ENCODE measurements around the gene NTMT1.
"Not testable (repeated sequence)": the region's sequence is repeated elsewhere in the genome, so short reads cannot be mapped to it uniquely, and the experiment has no call there.

Gene NTMT1

GRCh38 chr9:129626079-129626624 lies at the start of gene NTMT1:
NTMT1 (plus strand) TSS chr9:129626163; CDS start chr9:129632704, 6,541 bp downstream.
- no peak for DNase-seq

GRCh38 chr9:129576546-129577543 lies 49.1 kb upstream of the NTMT1 start:
- DNase-seq = no peak

- DNase-seq = no peak
Observed at GRCh38 chr9:129579294-129579693, 46.7 kb upstream of the NTMT1 start.

GRCh38 chr9:129580211-129580915 lies 45.6 kb upstream of the NTMT1 start:
- no peak for DNase-seq

DNA sequence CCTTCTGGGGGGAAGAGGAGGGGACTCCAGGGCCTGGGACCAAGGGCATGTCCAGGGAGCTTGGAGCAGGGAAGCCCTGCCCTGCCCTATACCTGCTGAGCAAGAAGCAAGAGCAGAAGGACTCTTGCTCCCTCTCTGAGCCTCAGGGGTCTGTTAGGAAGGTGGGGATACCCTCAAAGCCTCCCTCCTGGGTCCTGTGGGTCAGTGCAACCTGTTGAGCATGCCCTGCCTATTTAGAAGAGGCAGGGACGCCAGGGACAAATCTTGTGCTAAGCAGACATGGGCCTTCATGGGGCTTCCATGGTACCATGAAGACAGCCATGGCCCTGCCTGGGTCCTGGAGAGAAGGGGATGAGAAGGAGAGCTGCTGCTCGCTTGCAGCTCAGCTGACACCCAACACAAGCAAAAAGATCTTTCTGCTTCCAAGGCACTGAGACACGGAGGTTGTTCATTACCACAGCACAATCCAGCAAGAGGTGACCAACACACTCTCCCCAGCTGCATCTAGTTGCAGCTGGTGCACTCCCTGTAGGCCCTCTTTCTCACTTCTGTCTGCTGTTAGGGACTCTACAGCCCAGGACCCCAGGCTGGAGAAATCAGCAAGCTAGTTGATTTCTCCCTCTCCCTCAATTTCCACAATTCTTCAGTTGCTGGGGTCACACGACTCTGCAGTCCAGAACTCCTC lies 44.3 kb upstream of the NTMT1 start:
- DNase-seq = no peak

DNA sequence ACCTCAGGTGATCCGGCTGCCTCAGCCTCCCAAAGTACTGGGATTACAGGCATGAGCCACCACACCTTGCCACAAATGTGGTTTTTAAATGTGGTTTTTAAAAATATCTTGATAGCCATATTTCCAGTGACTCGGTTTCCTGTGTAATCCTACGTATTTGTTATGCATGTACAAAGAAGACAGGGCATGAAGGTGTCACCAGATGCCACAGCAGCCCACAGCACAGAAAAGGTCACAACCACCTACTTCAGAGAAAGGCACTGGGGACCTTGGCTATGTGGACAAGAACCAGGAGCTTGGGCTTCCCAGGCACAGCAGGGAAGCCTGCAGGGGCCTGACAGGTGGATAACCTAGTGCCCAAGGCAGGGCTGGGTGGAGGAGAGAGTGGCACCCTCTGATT lies 43.1 kb upstream of the NTMT1 start:
- DNase-seq = no peak

GRCh38 chr9:129583308-129584038 lies 42.5 kb upstream of the NTMT1 start:
- no peak for DNase-seq

DNA sequence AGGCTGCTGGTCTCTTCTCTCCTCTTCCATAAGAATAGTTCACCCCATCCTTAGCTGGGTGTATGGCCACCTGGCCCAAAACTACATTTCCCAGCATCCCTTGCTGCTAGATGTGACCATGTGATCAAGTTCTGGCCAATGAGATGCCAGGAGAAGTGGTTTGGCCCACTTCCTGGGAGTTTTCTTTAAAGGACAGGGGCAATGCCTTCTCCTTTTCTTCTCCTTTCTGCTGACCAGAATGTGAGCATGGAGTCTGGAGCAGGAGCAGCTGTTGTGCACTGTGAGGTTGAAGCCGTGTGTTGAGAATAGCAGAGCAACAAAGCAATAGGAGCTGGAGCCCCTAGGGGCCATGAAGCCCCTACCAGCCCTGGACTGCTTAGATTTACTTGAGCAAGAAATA lies 41.8 kb upstream of the NTMT1 start:
- no peak for DNase-seq

- DNase-seq = no peak
Observed at GRCh38 chr9:129585352-129585751, 40.6 kb upstream of the NTMT1 start.

GRCh38 chr9:129586245-129586644 lies 39.7 kb upstream of the NTMT1 start:
- DNase-seq = no peak

DNA sequence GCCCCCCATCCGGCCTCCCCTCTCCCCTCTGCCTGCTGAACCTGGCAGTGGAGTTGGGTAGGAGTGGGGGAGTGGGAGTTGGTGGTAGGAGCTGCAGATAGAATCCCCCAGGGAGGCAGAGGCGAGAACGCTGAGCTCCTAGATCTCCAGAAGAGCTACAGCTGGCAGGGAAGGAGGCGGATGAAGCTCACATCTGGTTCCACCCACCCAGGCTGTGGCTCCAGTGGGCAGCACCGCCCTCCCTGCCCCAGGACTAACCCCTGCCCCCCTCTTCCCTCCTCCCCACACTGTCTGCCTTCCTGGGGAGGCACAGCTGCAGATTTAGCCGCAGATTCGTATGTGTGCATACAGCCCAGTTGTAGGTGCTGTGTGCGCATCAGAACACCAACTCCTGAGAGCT lies 39.3 kb upstream of the NTMT1 start:
- DNase-seq = no peak

GRCh38 chr9:129587487-129588262 lies 38.3 kb upstream of the NTMT1 start:
- no peak for DNase-seq

- DNase-seq = no peak
Observed at GRCh38 chr9:129590466-129590865, 35.5 kb upstream of the NTMT1 start.

GRCh38 chr9:129591916-129592315 lies 34.0 kb upstream of the NTMT1 start:
- DNase-seq = no peak

- not testable (repeated sequence) for DNase-seq
Observed at GRCh38 chr9:129592790-129593189, 33.2 kb upstream of the NTMT1 start.

GRCh38 chr9:129594632-129595031 lies 31.3 kb upstream of the NTMT1 start:
- no peak for DNase-seq

GRCh38 chr9:129595311-129595741 lies 30.6 kb upstream of the NTMT1 start:
- DNase-seq = no peak

DNA sequence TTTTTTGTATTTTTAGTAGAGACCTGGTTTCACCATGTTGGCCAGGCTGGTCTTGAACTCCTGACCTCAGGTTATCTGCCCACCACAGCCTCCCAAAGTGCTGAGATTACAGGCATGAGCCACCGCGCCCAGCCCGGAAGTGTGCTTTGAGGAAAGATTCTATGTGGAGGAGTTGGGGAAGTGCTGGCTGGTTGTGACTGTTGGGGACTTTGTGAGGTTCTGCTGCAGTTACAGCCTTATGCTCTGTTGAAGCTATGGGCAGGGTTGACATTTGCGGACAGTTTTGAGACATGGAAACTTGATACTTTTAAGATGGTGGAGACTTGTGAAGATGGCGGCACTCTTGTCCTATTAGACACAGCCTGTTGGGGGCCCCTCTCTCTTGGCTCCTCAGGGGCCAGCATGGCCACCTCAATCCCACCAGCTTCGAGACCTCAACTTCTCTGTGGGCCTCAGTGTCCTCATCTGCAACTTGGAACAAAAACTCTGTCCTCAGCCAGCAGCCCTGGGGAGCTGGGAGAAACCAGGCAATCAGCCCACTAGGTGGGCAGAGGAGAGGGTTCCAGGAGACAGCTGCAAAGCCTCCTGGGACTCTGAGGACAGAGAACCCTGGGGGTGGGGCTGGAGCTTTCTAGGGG lies 29.9 kb upstream of the NTMT1 start:
- no peak for DNase-seq

DNA sequence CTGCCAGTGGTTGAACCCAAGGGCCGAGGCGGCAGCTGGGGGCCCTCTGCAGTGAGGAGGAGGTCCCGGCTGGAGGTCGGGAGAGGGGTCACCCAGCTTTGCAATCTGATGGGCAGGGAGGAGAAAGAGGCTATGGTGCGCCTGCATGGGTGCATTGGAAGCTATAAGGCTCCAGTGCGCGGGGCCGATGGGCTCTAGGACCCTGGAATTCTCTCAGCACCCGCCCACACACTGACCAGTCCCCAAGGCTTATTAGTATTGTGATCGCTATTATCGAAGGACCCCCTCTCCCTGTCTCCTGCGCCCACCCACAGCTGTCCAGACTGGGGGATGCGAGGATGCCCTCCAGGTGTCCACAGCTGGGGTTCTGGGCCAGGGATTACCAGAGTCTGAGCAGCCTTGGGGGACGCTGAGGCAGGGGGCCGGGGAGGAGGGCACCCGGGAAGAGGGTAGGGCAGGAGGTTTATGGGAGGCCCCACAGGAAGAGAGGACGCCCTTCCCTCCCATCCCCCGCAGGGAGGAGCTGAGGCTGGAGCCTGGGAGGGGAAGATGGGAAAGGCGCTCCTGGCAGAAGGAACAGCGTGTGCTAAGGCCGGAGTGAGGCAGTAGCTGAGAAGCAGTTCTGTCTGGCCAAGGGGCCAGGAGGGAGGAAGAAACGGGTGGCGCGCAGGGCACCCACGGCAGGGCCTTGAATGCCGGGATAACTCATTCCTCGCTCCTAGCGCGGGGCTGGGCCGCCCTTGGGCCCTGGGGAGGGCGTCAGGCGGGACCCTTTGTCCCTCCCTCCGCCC lies 29.2 kb upstream of the NTMT1 start:
- no peak for DNase-seq
